GM19324 (cell line): ENCODE measurements around the gene PEPD.

Source experiments
- ATAC-seq: cut with Tn5 transposase; IDR thresholded peaks from one replicate; pipeline ENCODE4 v1.9.1; 2021; ENCODE audit warnings: mild to moderate bottlenecking, moderate library complexity; ENCODE audit not compliant: unreplicated experiment, low FRiP score

Gene PEPD

GRCh38 chr19:33513424-33513823 lies 8.2 kb downstream of the PEPD start:
- no peak for ATAC-seq

GRCh38 chr19:33512580-33513137 lies 8.9 kb downstream of the PEPD start:
- no peak for ATAC-seq

- ATAC-seq = no peak
These were observed 9.6 kb downstream of the PEPD start for GRCh38 chr19:33512021-33512420.

- no peak for ATAC-seq
These were observed 10.2 kb downstream of the PEPD start for GRCh38 chr19:33511346-33511745.

GRCh38 chr19:33510462-33511194 lies 11.0 kb downstream of the PEPD start:
- ATAC-seq = no peak

- ATAC-seq = no peak
These were observed 11.8 kb downstream of the PEPD start for GRCh38 chr19:33509774-33510173.

- ATAC-seq = no peak
These were observed 12.5 kb downstream of the PEPD start for GRCh38 chr19:33508941-33509614.

- no peak for ATAC-seq
These were observed 13.2 kb downstream of the PEPD start for GRCh38 chr19:33508431-33508830.

- ATAC-seq = no peak
These were observed 13.6 kb downstream of the PEPD start for GRCh38 chr19:33508009-33508408.

GRCh38 chr19:33507021-33507956 lies 14.3 kb downstream of the PEPD start:
- ATAC-seq = no peak

GRCh38 chr19:33506498-33506897 lies 15.1 kb downstream of the PEPD start:
- ATAC-seq = no peak

GRCh38 chr19:33505823-33506222 lies 15.8 kb downstream of the PEPD start:
- ATAC-seq = no peak

GRCh38 chr19:33505148-33505547 lies 16.4 kb downstream of the PEPD start:
- ATAC-seq = no peak

- ATAC-seq = no peak
These were observed 17.5 kb downstream of the PEPD start for GRCh38 chr19:33504058-33504444.

GRCh38 chr19:33503433-33504057 lies 18.0 kb downstream of the PEPD start:
- no peak for ATAC-seq

- no peak for ATAC-seq
These were observed 18.6 kb downstream of the PEPD start for GRCh38 chr19:33503030-33503429.

GRCh38 chr19:33502521-33502920 lies 19.1 kb downstream of the PEPD start:
- ATAC-seq = no peak

GRCh38 chr19:33501693-33502356 lies 19.8 kb downstream of the PEPD start:
- no peak for ATAC-seq

- ATAC-seq = no peak
These were observed 20.6 kb downstream of the PEPD start for GRCh38 chr19:33500991-33501390.

GRCh38 chr19:33500586-33500985 lies 21.0 kb downstream of the PEPD start:
- no peak for ATAC-seq
